ENCODE measurements around the gene HTR1A.

- TF ChIP-seq CTCF (conservative IDR thresholded peaks at IDR 0.05; ENCODE audit: low read depth, low read length) (no peak), RAD21 (IDR thresholded peaks at IDR 0.05; ENCODE audit: low read length) (no peak), POLR2A (IDR thresholded peaks at IDR 0.05; ENCODE audit: low read depth, low read length) (no peak), CEBPB (IDR thresholded peaks at IDR 0.05; ENCODE audit: low read depth, low read length) (no peak)
Measured at GRCh38 chr5:63923914-63924313, 38.3 kb downstream of the HTR1A start.

Measured in IMR-90 (cell line).